Cardiac muscle cell (in vitro differentiated cells and primary cell): ENCODE results near the gene PAAF1. TPM values are rescaled to one million over a fixed set of nuclear protein-coding genes. Genes with fewer than 3 reads are reported as not detected.
A peak's percentile ranks its signal among the peaks of the same experiment; 100 is the strongest.

ENCODE experiments used
- DNase-seq, 2 donors: peaks; one replicate each; pipeline versions ENCODE4 v3.0.0 to v3.0.0-alpha.2; 2010 to 2017; ENCODE audit warnings: low read depth in 1 of 2, low spot score in 1 of 2
- H3K27ac ChIP-seq: fragments of 200-600 bp; sonication (generic); 2 replicates; pipeline ENCODE4 v1.5.1; 2016
- H3K27me3 ChIP-seq: fragments of 200-600 bp; sonication (generic); 2 replicates; pipeline ENCODE4 v1.6.0; 2016; ENCODE audit warnings: control low read depth
- H3K36me3 ChIP-seq: fragments of 200-600 bp; sonication (generic); 2 replicates; pipeline ENCODE4 v1.5.1; 2016; ENCODE audit warnings: control low read depth
- H3K4me1 ChIP-seq: fragments of 200-600 bp; sonication (generic); 2 replicates; pipeline ENCODE4 v1.8.1; 2017; ENCODE audit warnings: low read depth, mild to moderate bottlenecking, mixed run types
- H3K4me3 ChIP-seq: fragments of 200-600 bp; sonication (generic); 2 replicates; pipeline ENCODE4 v1.5.1; 2016; ENCODE audit warnings: mild to moderate bottlenecking
- H3K9me3 ChIP-seq: fragments of 200-600 bp; sonication (generic); 2 replicates; pipeline ENCODE4 v1.5.1; 2017; ENCODE audit warnings: low read depth, mild to moderate bottlenecking, control low read depth
- CTCF ChIP-seq: IDR thresholded peaks from 2 replicates; pipeline ENCODE4 v1.5.1; 2012; ENCODE audit warnings: low read depth, mild to moderate bottlenecking, low read length
- polyA plus RNA-seq: library from polyadenylated mRNA; unstranded; fragments of >200 nt; fragmentation: Nextera tagmentation; extraction: Ambion mirVana; gene quantifications from 2 replicates; pipeline ENCODE4 v1.2.1, GENCODE V29; 2016
- total RNA-seq: library from RNA; depleted of rRNA; stranded (reverse); fragments of >200 nt; gene quantifications from 2 replicates; pipeline ENCODE4 v1.2.3, GENCODE V29; 2016

The PAAF1 gene
- total RNA-seq (40.8 and 63.9 TPM in 2 replicates), polyA plus RNA-seq (97.2 and 99.3 TPM in 2 replicates)

- Histone ChIP-seq H3K9me3 (no peaks in the 10 kb centered on the region), H3K4me3 (peak within 1 kb of the TSS; percentile 48), H3K27ac (peak within 1 kb of the TSS; percentile 94), H3K36me3 (peaks cover 13% of the 10 kb centered on the region), H3K4me1 (peaks cover 5% of the 10 kb centered on the region), H3K27me3 (no peaks in the 10 kb centered on the region)
- no peak for TF ChIP-seq CTCF
- DNase-seq, result peak; percentile 97
Measured at GRCh38 chr11:73876424-73877310, at the start of gene PAAF1, which contains the start of gene COA4. Gene PAAF1 (plus strand): TSS chr11:73876999. CDS start chr11:73877022, 23 bp downstream. Gene COA4 (minus strand): TSS chr11:73876846. CDS start chr11:73873378, 3,468 bp downstream.

- H3K4me1 ChIP-seq, result no peaks in the 10 kb centered on the region
- H3K27me3 ChIP-seq, result no peaks in the 10 kb centered on the region
- H3K27ac ChIP-seq, result no peak overlapping the region
- no peaks in the 10 kb centered on the region for H3K9me3 ChIP-seq
- DNase-seq, result no peak
- no peaks in the 10 kb centered on the region for H3K36me3 ChIP-seq
- H3K4me3 ChIP-seq, result no peak overlapping the region
- TF ChIP-seq CTCF, result no peak
Measured at GRCh38 chr11:73830261-73830660, 46.5 kb upstream of the PAAF1 start.

- no peak overlapping the region for H3K27ac ChIP-seq
- no peak overlapping the region for H3K4me3 ChIP-seq
- H3K9me3 ChIP-seq, result no peaks in the 10 kb centered on the region
- peaks cover 7% of the 10 kb centered on the region for H3K4me1 ChIP-seq
- H3K36me3 ChIP-seq, result no peaks in the 10 kb centered on the region
- H3K27me3 ChIP-seq, result no peaks in the 10 kb centered on the region
- DNase-seq, result no peak
- no peak for TF ChIP-seq CTCF
Measured at GRCh38 chr11:73833067-73833466, 43.7 kb upstream of the PAAF1 start.

GRCh38 chr11:73838443-73839122 is 38.2 kb upstream of the PAAF1 start:
- DNase-seq, result peak; percentile 47 to 74
- Histone ChIP-seq H3K27me3 (no peaks in the 10 kb centered on the region), H3K9me3 (no peaks in the 10 kb centered on the region), H3K27ac (peak overlapping the region; percentile 76), H3K4me1 (peaks cover 20% of the 10 kb centered on the region), H3K36me3 (no peaks in the 10 kb centered on the region), H3K4me3 (no peak overlapping the region)
- no peak for TF ChIP-seq CTCF

- Histone ChIP-seq H3K4me3 (no peak overlapping the region), H3K4me1 (peaks cover 20% of the 10 kb centered on the region), H3K27me3 (no peaks in the 10 kb centered on the region), H3K9me3 (no peaks in the 10 kb centered on the region), H3K36me3 (no peaks in the 10 kb centered on the region), H3K27ac (peak overlapping the region; percentile 76)
- no peak for DNase-seq
- TF ChIP-seq CTCF, result no peak
Measured at GRCh38 chr11:73839123-73839457, 37.7 kb upstream of the PAAF1 start.
